HepG2 (cell line): ENCODE results near the gene LYST. TPM values are rescaled to one million over a fixed set of nuclear protein-coding genes. Genes with fewer than 3 reads are reported as not detected.

ENCODE experiments used
- ATAC-seq: fragments of 200-7000 bp; cut with Tn5 transposase; 3 replicates; pipeline ENCODE4 v1.9.1; 2020; ENCODE audit warnings: mild to moderate bottlenecking, moderate library complexity
- BruUV-seq: library from RNA; stranded (reverse); fragments of 400-500 nt; replicated peaks from 2 replicates; lab custom pipeline; 2021; lab: Mats Ljungman, UMichigan
- CTCF ChIA-PET: fragments of 300-600 bp; formaldehyde crosslinking; extraction: SDS; loops from one replicate; lab custom pipeline; 2021; ENCODE audit warnings: low total read pairs, inconsistent platforms, low intra/inter-chr PET ratio; lab: Yijun Ruan, JAX
- POLR2A ChIA-PET: fragments of 350-600 bp; sonication (Branson Sonifier 250); formaldehyde crosslinking; loops from one replicate; lab custom pipeline; 2020; ENCODE audit warnings: antibody characterized with exemption, inconsistent platforms; lab: Yijun Ruan, JAX
- DNase-seq: peaks from one replicate; pipeline ENCODE4 v3.0.0-alpha.2; 2015; ENCODE audit warnings: low spot score
- FAIRE-seq: peaks from 3 replicates; lab custom pipeline; 2011; peaks lifted over from hg19 to GRCh38; lab: Jason Lieb, UNC
- H2AFZ ChIP-seq: one replicate; pipeline ENCODE4 v1.6.1; 2011; ENCODE audit warnings: low read length, inconsistent platforms
- H3K27ac ChIP-seq: fragments of 300-600 bp; 3 replicates; pipeline ENCODE4 v1.8.0; 2011; ENCODE audit warnings: mixed run types, mild to moderate bottlenecking, mixed read lengths, low read length, inconsistent platforms; ENCODE audit not compliant: insufficient read depth; ENCODE audit errors: extremely low read length
- H3K27me3 ChIP-seq, 2 experiments: fragments of 200-600 bp in 1 of 2; 2 replicates in 1 of 2; 3 replicates in 1 of 2; pipeline versions ENCODE4 v1.6.0 to v1.8.0; 2011; ENCODE audit warnings: low read length in 2 of 2, mild to moderate bottlenecking in 2 of 2, moderate library complexity in 2 of 2, inconsistent platforms in 1 of 2; ENCODE audit not compliant: insufficient read depth in 2 of 2, control insufficient read depth in 1 of 2
- H3K36me3 ChIP-seq, 2 experiments: fragments of 200-600 bp in 1 of 2; replicated peaks in 1 of 2; 2 replicates in 1 of 2; 3 replicates in 1 of 2; pipeline versions ENCODE4 v1.5.1 to v1.8.0; 2011; ENCODE audit warnings: low read length in 2 of 2, inconsistent platforms in 1 of 2; ENCODE audit not compliant: insufficient read depth in 2 of 2, control insufficient read depth in 1 of 2
- H3K4me1 ChIP-seq: 2 replicates; pipeline ENCODE4 v1.5.1; 2012; ENCODE audit warnings: low read length, inconsistent platforms; ENCODE audit not compliant: insufficient read depth
- H3K4me2 ChIP-seq: 2 replicates; pipeline ENCODE4 v1.6.0; 2011; ENCODE audit warnings: low read depth, low read length, inconsistent platforms
- H3K4me3 ChIP-seq, 3 experiments: fragments of 200-600 bp in 1 of 3; sonication (generic), shearing (Covaris generic) in 1 of 3; replicated peaks in 1 of 3; 2 replicates each; pipeline ENCODE4 v1.5.1; 2011 to 2016; ENCODE audit warnings: low read length in 3 of 3, inconsistent platforms in 2 of 3, low read depth in 2 of 3, mild to moderate bottlenecking in 2 of 3, control low read depth in 1 of 3, mixed read lengths in 1 of 3; ENCODE audit not compliant: insufficient read depth in 1 of 3
- H3K79me2 ChIP-seq: one replicate; pipeline ENCODE4 v1.6.1; 2011; ENCODE audit warnings: low read length, inconsistent platforms; ENCODE audit not compliant: insufficient read depth
- H3K9ac ChIP-seq: 2 replicates; pipeline ENCODE4 v1.6.0; 2011; ENCODE audit warnings: mild to moderate bottlenecking, low read depth, low read length, inconsistent platforms; ENCODE audit not compliant: insufficient read depth
- H3K9me3 ChIP-seq: 2 replicates; pipeline ENCODE4 v1.5.1; 2012; ENCODE audit warnings: mild to moderate bottlenecking, low read length
- H4K20me1 ChIP-seq: 2 replicates; pipeline ENCODE4 v1.6.0; 2011; ENCODE audit warnings: inconsistent platforms, mild to moderate bottlenecking, low read length, moderate library complexity; ENCODE audit not compliant: insufficient read depth
- CBX2 ChIP-seq, 2 experiments: fragments of 200-600 bp in 1 of 2; sonication (generic); formaldehyde crosslinking in 1 of 2; IDR thresholded peaks; 2 replicates each; pipeline versions ENCODE4 v1.7.0 to v1.8.1; 2018 to 2022; ENCODE audit warnings: low read depth in 2 of 2, low read length in 1 of 2, mild to moderate bottlenecking in 1 of 2, missing genetic modification reagents in 1 of 2
- CEBPB ChIP-seq: IDR thresholded peaks from 2 replicates; pipeline ENCODE4 v1.6.1; 2011; ENCODE audit warnings: low read depth, low read length, improper control_type of control experiment, borderline replicate concordance
- IKZF1 ChIP-seq: fragments of 450-650 bp; IDR thresholded peaks from 2 replicates; pipeline ENCODE4 v1.7.1; 2016
- POGZ ChIP-seq: sonication (generic); formaldehyde crosslinking; IDR thresholded peaks from 2 replicates; pipeline ENCODE4 v1.4.0; 2020; ENCODE audit warnings: mild to moderate bottlenecking, missing genetic modification reagents
- RORA ChIP-seq: sonication (generic); formaldehyde crosslinking; IDR thresholded peaks from 2 replicates; pipeline ENCODE4 v1.5.0; 2020; ENCODE audit warnings: mild to moderate bottlenecking, missing genetic modification reagents, moderate library complexity
- ZIK1 ChIP-seq: sonication (generic); formaldehyde crosslinking; IDR thresholded peaks from 2 replicates; pipeline ENCODE4 v1.5.0; 2020; ENCODE audit warnings: mild to moderate bottlenecking, low read depth, missing genetic modification reagents, borderline replicate concordance
- ZNF230 ChIP-seq: sonication (generic); formaldehyde crosslinking; IDR thresholded peaks from 2 replicates; pipeline ENCODE4 v1.4.0; 2020; ENCODE audit warnings: mild to moderate bottlenecking, missing genetic modification reagents
- ZNF496 ChIP-seq: sonication (generic); formaldehyde crosslinking; IDR thresholded peaks from 2 replicates; pipeline ENCODE4 v1.8.1; 2023; ENCODE audit warnings: mild to moderate bottlenecking, moderate library complexity, missing genetic modification reagents; ENCODE audit not compliant: insufficient replicate concordance
- ZNF776 ChIP-seq: sonication (generic); formaldehyde crosslinking; IDR thresholded peaks from 2 replicates; pipeline ENCODE4 v1.4.0; 2020; ENCODE audit warnings: mild to moderate bottlenecking, missing genetic modification reagents
- WGBS: methylation state at CpG from one replicate; pipeline ENCODE4 v1.1.6; 2017; ENCODE audit warnings: low lambda C conversion rate; 5-methylcytosine and 5-hydroxymethylcytosine counted together
- in situ Hi-C: cut with HindIII; loops from 2 replicates; pipeline ENCODE4 v1.10.0; 2017; ENCODE audit warnings: low pct_unique_long_range_greater_than_20kb; ENCODE audit not compliant: extremely low pct_ligation_motif_present
- intact Hi-C: fragments of 100-400 bp; cut with micrococcal nuclease; formaldehyde crosslinking; loops from one replicate; pipeline ENCODE4 v1.10.0; 2022; ENCODE audit not compliant: unreplicated experiment
- polyA plus RNA-seq, 8 experiments: library from polyadenylated mRNA; depleted of rRNA in 3 of 8; stranded (reverse) in 7 of 8; unstranded in 1 of 8; fragments of >200 nt; fragmentation: Illumina TruSeq in 4 of 8; extraction: Trizol in 4 of 8; gene quantifications; 2 replicates each; pipeline versions ENCODE4 v1.2.1 to v1.2.3, GENCODE V29; 2011 to 2016; ENCODE audit warnings: low read depth in 4 of 8, missing spikeins in 1 of 8, mixed read lengths in 1 of 8; ENCODE audit not compliant: insufficient read depth in 1 of 8
- total RNA-seq, 5 experiments: library from RNA; depleted of rRNA; stranded (reverse); fragments of >200 nt; fragmentation: Illumina TruSeq; extraction: Trizol; gene quantifications; 2 replicates each; pipeline ENCODE4 v1.2.3, GENCODE V29; 2016; ENCODE audit warnings: low read depth in 1 of 5
- TF ChIP-seq, protein P1 (sequence below): sonication (generic); formaldehyde crosslinking; IDR thresholded peaks from 2 replicates; pipeline ENCODE4 v1.5.0; 2020; ENCODE audit warnings: mild to moderate bottlenecking, missing genetic modification reagents
- TF ChIP-seq, protein P2 (sequence below): sonication (generic); formaldehyde crosslinking; IDR thresholded peaks from 2 replicates; pipeline ENCODE4 v1.5.0; 2020; ENCODE audit warnings: missing genetic modification reagents, mild to moderate bottlenecking, borderline replicate concordance

The LYST gene
- total and polyA plus RNA-seq, 2 of the 13 experiments (the other 11 are each of a cell fraction or from before 2014, with no cell fraction given): 0.91 to 2.5 TPM

DNA sequence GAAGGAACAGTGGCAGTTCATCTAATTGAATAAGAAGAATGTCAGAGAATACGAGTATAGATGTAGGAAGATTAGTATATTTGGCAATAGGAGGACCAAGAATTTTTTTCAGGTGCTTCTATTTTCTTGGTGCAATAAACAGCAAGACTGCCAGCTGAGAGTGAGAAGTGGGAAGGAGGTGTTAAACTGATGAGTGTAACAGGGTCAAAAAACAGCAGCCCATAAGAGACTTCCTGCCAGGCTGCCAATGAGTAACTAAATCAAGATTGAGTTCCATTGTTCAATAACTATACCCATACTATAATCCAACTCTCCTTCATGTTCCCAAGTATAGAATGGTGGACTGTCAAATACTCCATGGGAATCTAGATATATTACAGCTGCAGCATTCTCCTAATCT lies 28.7 kb downstream of the LYST start:
- TF ChIP-seq, protein P1, sequence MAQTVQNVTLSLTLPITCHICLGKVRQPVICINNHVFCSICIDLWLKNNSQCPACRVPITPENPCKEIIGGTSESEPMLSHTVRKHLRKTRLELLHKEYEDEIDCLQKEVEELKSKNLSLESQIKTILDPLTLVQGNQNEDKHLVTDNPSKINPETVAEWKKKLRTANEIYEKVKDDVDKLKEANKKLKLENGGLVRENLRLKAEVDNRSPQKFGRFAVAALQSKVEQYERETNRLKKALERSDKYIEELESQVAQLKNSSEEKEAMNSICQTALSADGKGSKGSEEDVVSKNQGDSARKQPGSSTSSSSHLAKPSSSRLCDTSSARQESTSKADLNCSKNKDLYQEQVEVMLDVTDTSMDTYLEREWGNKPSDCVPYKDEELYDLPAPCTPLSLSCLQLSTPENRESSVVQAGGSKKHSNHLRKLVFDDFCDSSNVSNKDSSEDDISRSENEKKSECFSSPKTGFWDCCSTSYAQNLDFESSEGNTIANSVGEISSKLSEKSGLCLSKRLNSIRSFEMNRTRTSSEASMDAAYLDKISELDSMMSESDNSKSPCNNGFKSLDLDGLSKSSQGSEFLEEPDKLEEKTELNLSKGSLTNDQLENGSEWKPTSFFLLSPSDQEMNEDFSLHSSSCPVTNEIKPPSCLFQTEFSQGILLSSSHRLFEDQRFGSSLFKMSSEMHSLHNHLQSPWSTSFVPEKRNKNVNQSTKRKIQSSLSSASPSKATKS (CRISPR knock-in tag): no peak
- no peak for TF ChIP-seq ZIK1 (CRISPR knock-in tag)
- TF ChIP-seq RORA (CRISPR knock-in tag): no peak
- TF ChIP-seq CEBPB: no peak
- TF ChIP-seq POGZ (CRISPR knock-in tag): no peak
- TF ChIP-seq, protein P2, sequence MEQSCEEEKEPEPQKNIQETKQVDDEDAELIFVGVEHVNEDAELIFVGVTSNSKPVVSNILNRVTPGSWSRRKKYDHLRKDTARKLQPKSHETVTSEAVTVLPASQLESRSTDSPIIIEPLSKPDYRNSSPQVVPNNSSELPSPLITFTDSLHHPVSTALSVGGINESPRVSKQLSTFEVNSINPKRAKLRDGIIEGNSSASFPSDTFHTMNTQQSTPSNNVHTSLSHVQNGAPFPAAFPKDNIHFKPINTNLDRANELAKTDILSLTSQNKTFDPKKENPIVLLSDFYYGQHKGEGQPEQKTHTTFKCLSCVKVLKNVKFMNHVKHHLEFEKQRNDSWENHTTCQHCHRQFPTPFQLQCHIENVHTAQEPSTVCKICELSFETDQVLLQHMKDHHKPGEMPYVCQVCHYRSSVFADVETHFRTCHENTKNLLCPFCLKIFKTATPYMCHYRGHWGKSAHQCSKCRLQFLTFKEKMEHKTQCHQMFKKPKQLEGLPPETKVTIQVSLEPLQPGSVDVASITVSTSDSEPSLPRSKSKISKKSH (CRISPR knock-in tag): no peak
- no peak for TF ChIP-seq CBX2 (IDR thresholded peaks at IDR 0.05; ENCODE audit: low read depth, low read length)
- no peak for TF ChIP-seq CBX2 (CRISPR knock-in tag; IDR thresholded peaks at IDR 0.05; ENCODE audit: low read depth)
- TF ChIP-seq ZNF230 (CRISPR knock-in tag): no peak
- no peak for TF ChIP-seq ZNF496 (CRISPR knock-in tag)
- no peak for TF ChIP-seq ZNF776
- no peak for TF ChIP-seq IKZF1
- BruUV-seq: no TSS peak
- intact Hi-C loops: no loop called here
- in situ Hi-C loops: no loop called here
- Histone ChIP-seq H3K4me2 (no peak overlapping the region), H3K36me3 (no peaks in the 10 kb centered on the region), H2AFZ (no peak overlapping the region), H3K9ac (no peak overlapping the region), H3K4me3 (no peak overlapping the region), H4K20me1 (no peaks in the 10 kb centered on the region), H3K4me1 (no peaks in the 10 kb centered on the region), H3K79me2 (no peaks in the 10 kb centered on the region), H3K27ac (no peak overlapping the region), H3K9me3 (no peaks in the 10 kb centered on the region), H3K27me3 (no peaks in the 10 kb centered on the region)
- POLR2A ChIA-PET: no interaction called here
- 69% methylated on average over 1 of the region's 1 CpG for WGBS
- FAIRE-seq (no peak), DNase-seq (no peak), ATAC-seq (no peak)
- CTCF ChIA-PET: no interaction called here
